CD4-positive, alpha-beta T cell (primary cell): Measurements from ENCODE around the gene CAMTA1. TPM values are rescaled to one million over a fixed set of nuclear protein-coding genes. Genes with fewer than 3 reads are reported as not detected.

Source experiments
- ATAC-seq: fragments of 200-7000 bp; cut with Tn5 transposase; one replicate; pipeline ENCODE4 v1.10.0; 2022; ENCODE audit warnings: mild to moderate bottlenecking; ENCODE audit not compliant: poor library complexity
- CTCF ChIA-PET: fragments of 350-600 bp; sonication (Branson Sonifier 250); formaldehyde crosslinking; loops from one replicate; lab custom pipeline; 2021; ENCODE audit warnings: antibody characterized with exemption, inconsistent platforms; lab: Charles Lee
- POLR2A ChIA-PET: fragments of 350-600 bp; sonication (Branson Sonifier 250); formaldehyde crosslinking; loops from one replicate; lab custom pipeline; 2021; ENCODE audit warnings: antibody characterized with exemption, inconsistent platforms; lab: Charles Lee
- DNase-seq, 14 experiments: peaks; one replicate each; pipeline ENCODE4 v3.0.0-alpha.2; 2013 to 2020; ENCODE audit warnings: mixed read lengths in 2 of 14
- H3K27ac ChIP-seq, 2 donors: one replicate each; pipeline versions ENCODE4 v1.5.1 to v1.7.0; 2013; ENCODE audit warnings: low read length in 2 of 2, low read depth in 1 of 2, mild to moderate bottlenecking in 1 of 2
- H3K27me3 ChIP-seq, 2 experiments: 1 replicate in 1 of 2; 2 replicates in 1 of 2; pipeline versions ENCODE4 v1.6.1 to v1.7.0; 2013; ENCODE audit warnings: low read length in 2 of 2, control low read depth in 1 of 2, mild to moderate bottlenecking in 1 of 2, moderate library complexity in 1 of 2; ENCODE audit not compliant: insufficient read depth in 2 of 2, control insufficient read depth in 1 of 2
- H3K36me3 ChIP-seq: one replicate; pipeline ENCODE4 v1.6.1; 2013; ENCODE audit warnings: low read length, control low read depth; ENCODE audit not compliant: insufficient read depth
- H3K4me1 ChIP-seq: one replicate; pipeline ENCODE4 v1.6.1; 2013; ENCODE audit warnings: low read length, control low read depth; ENCODE audit not compliant: insufficient read depth
- H3K4me3 ChIP-seq: one replicate; pipeline ENCODE4 v1.5.1; 2013; ENCODE audit warnings: mild to moderate bottlenecking, low read length, moderate library complexity
- H3K9me3 ChIP-seq, 2 experiments: 1 replicate in 1 of 2; 2 replicates in 1 of 2; pipeline versions ENCODE4 v1.6.1 to v1.7.0; 2013; ENCODE audit warnings: low read length in 2 of 2, mild to moderate bottlenecking in 2 of 2, control low read depth in 1 of 2, moderate library complexity in 1 of 2; ENCODE audit not compliant: control insufficient read depth in 1 of 2, insufficient read depth in 1 of 2
- H3K27ac Mint-ChIP-seq: one replicate; pipeline ENCODE4 v1.8.0; 2020; ENCODE audit warnings: mixed read lengths
- H3K27me3 Mint-ChIP-seq: one replicate; pipeline ENCODE4 v1.8.0; 2021; ENCODE audit warnings: mixed read lengths
- H3K36me3 Mint-ChIP-seq: one replicate; pipeline ENCODE4 v1.8.0; 2021; ENCODE audit warnings: low read depth, mixed read lengths
- H3K4me1 Mint-ChIP-seq: one replicate; pipeline ENCODE4 v1.8.0; 2021; ENCODE audit warnings: low read depth, mixed read lengths
- H3K4me3 Mint-ChIP-seq: one replicate; pipeline ENCODE4 v1.8.0; 2020; ENCODE audit warnings: mild to moderate bottlenecking, mixed read lengths
- H3K9me3 Mint-ChIP-seq: one replicate; pipeline ENCODE4 v1.8.0; 2020; ENCODE audit warnings: mixed read lengths
- intact Hi-C, 2 experiments: fragments of 100-400 bp; cut with DNase I in 1 of 2; cut with micrococcal nuclease in 1 of 2; formaldehyde crosslinking; loops; one replicate each; pipeline versions ENCODE4 v1.15.1 to v1.9.0; 2023 to 2025; cut with DNase I, micrococcal nuclease
- total RNA-seq, 174 experiments: library from RNA in 2 of 174; stranded (reverse) in 2 of 174; gene quantifications; one replicate each; pipeline ENCODE4 v1.2.3 and lab custom pipeline; 2021 to 2026
- TF ChIP-seq, protein P1 (sequence below): fragments of 200-600 bp; IDR thresholded peaks from one replicate; pipeline ENCODE4 v1.8.0; 2022; ENCODE audit warnings: antibody characterized with exemption, mild to moderate bottlenecking

CAMTA1 gene
- total RNA-seq, 2 experiments from 2014 or later: 38.6 to 39.3 TPM

DNA sequence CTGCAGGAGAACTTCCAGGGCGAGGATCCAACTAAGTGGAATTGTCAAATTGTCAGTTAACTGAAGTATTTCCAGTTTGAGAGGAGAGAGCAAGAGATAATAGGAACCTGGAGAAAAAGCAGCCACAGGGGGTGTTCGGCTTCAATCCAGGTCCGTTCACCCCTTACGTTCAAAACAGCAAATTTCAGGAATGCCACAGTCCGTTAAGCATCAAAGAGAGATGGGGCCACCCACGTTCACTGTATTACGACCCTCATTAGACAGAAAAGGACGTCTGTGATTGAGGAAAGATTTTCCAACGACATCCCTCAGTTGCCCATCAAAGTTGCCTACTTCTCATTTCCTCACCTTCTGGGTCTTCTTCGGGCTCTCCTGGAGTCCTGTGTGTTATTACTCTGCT, 563.3 kb downstream of the CAMTA1 start:
- CTCF ChIA-PET: no interaction called here
- intact Hi-C loops: no loop called here
- no peaks in the 10 kb centered on the region for H3K36me3 Mint-ChIP-seq
- no peak overlapping the region for H3K27ac Mint-ChIP-seq
- no peak overlapping the region for H3K27ac ChIP-seq
- no peak for ATAC-seq
- H3K36me3 ChIP-seq: no peaks in the 10 kb centered on the region
- no peak overlapping the region for H3K4me3 Mint-ChIP-seq
- TF ChIP-seq, protein P1, sequence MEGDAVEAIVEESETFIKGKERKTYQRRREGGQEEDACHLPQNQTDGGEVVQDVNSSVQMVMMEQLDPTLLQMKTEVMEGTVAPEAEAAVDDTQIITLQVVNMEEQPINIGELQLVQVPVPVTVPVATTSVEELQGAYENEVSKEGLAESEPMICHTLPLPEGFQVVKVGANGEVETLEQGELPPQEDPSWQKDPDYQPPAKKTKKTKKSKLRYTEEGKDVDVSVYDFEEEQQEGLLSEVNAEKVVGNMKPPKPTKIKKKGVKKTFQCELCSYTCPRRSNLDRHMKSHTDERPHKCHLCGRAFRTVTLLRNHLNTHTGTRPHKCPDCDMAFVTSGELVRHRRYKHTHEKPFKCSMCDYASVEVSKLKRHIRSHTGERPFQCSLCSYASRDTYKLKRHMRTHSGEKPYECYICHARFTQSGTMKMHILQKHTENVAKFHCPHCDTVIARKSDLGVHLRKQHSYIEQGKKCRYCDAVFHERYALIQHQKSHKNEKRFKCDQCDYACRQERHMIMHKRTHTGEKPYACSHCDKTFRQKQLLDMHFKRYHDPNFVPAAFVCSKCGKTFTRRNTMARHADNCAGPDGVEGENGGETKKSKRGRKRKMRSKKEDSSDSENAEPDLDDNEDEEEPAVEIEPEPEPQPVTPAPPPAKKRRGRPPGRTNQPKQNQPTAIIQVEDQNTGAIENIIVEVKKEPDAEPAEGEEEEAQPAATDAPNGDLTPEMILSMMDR: no peak
- no peak overlapping the region for H3K4me3 ChIP-seq
- peaks cover 0 to 3% of the 10 kb centered on the region in 2 experiments for H3K9me3 ChIP-seq
- H3K27me3 ChIP-seq: no peaks in the 10 kb centered on the region
- POLR2A ChIA-PET: no interaction called here
- no peaks in the 10 kb centered on the region for H3K9me3 Mint-ChIP-seq
- DNase-seq: no peak
- no peaks in the 10 kb centered on the region for H3K27me3 Mint-ChIP-seq
- H3K4me1 Mint-ChIP-seq: no peaks in the 10 kb centered on the region
- no peaks in the 10 kb centered on the region for H3K4me1 ChIP-seq

- CTCF ChIA-PET: no interaction called here
- H3K4me1 ChIP-seq: no peaks in the 10 kb centered on the region
- no peak overlapping the region for H3K4me3 ChIP-seq
- H3K27ac ChIP-seq: no peak overlapping the region
- DNase-seq (no peak), ATAC-seq (no peak)
- no peaks in the 10 kb centered on the region for H3K27me3 Mint-ChIP-seq
- H3K9me3 ChIP-seq: peaks cover 0 to 7% of the 10 kb centered on the region in 2 experiments
- no peaks in the 10 kb centered on the region for H3K9me3 Mint-ChIP-seq
- H3K36me3 ChIP-seq: no peaks in the 10 kb centered on the region
- POLR2A ChIA-PET: no interaction called here
- no peak overlapping the region for H3K4me3 Mint-ChIP-seq
- TF ChIP-seq, protein P1: no peak
- H3K4me1 Mint-ChIP-seq: no peaks in the 10 kb centered on the region
- intact Hi-C loops: no loop called here
- no peaks in the 10 kb centered on the region for H3K27me3 ChIP-seq
- no peak overlapping the region for H3K27ac Mint-ChIP-seq
- H3K36me3 Mint-ChIP-seq: no peaks in the 10 kb centered on the region
Observed at GRCh38 chr1:7350804-7351203, 565.5 kb downstream of the CAMTA1 start.

DNA sequence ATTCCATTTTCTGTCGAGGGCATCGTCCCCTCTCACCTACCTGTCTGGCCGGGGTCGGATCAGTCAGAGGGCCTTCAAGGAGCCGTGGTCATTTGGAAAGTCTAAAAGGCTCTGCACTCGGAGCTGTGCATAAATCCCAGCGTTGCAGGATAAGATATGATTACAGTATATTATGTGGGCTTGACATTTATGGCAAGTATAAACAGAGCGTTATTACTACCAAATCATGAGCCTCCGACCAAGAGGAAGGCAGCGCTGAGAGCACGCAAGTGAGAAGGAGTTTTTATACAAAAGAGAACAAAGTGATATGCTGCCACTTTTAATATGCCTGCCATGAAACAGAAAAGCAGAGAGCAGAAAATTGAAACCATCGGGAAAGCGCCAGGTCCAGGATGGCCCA, 566.4 kb downstream of the CAMTA1 start:
- TF ChIP-seq, protein P1: no peak
- Histone ChIP-seq H3K36me3 (no peaks in the 10 kb centered on the region), H3K4me1 (no peaks in the 10 kb centered on the region), H3K27me3 (no peaks in the 10 kb centered on the region), H3K27ac (no peak overlapping the region), H3K4me3 (no peak overlapping the region), H3K9me3 (peaks cover 0 to 13% of the 10 kb centered on the region in 2 experiments)
- POLR2A ChIA-PET: no interaction called here
- CTCF ChIA-PET: no interaction called here
- Mint-ChIP-seq H3K4me3 (no peak overlapping the region), H3K36me3 (no peaks in the 10 kb centered on the region), H3K27ac (no peak overlapping the region), H3K27me3 (no peaks in the 10 kb centered on the region), H3K4me1 (no peaks in the 10 kb centered on the region), H3K9me3 (no peaks in the 10 kb centered on the region)
- intact Hi-C loops: no loop called here
- DNase-seq: no peak
- no peak for ATAC-seq
